GM21423 (cell line): ENCODE measurements around the gene IL6ST.
"Not testable (repeated sequence)": the region's sequence is repeated elsewhere in the genome, so short reads cannot be mapped to it uniquely, and the experiment has no call there.

Experiments used
- ATAC-seq: cut with Tn5 transposase; IDR thresholded peaks from one replicate; pipeline ENCODE4 v1.9.1; 2021; ENCODE audit warnings: mild to moderate bottlenecking, moderate library complexity; ENCODE audit not compliant: unreplicated experiment

Gene IL6ST

DNA sequence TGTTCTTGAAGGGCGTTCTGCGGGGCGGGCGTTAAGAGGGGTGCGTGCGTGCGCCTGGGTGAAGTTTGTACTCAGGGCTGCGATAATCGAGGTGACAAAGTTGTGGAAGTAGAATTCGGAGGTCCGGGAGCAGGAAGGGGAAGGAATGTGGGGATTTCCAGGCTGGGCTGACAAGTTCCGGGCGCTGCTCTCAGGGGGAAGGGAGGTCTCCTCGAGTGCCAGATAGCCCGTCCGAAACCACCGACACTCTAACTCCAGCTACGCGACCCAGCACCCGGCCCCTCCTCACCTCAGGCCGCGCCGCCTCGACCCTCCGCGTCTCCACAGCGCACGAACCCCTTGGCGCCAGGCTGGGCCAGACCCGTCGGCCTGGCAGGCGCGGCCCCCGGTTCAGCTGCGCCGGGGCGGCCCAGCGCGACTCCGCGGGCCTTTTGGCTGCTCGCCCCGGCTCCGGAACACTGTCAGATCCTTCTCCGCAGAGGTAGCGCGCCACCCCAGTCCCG, at the start of gene IL6ST:
Gene IL6ST (minus strand): TSS at position 469 of the 503 bp plus-strand sequence. CDS start 18,685 bp downstream, outside the sequence.
- peak; percentile 33 for ATAC-seq

DNA sequence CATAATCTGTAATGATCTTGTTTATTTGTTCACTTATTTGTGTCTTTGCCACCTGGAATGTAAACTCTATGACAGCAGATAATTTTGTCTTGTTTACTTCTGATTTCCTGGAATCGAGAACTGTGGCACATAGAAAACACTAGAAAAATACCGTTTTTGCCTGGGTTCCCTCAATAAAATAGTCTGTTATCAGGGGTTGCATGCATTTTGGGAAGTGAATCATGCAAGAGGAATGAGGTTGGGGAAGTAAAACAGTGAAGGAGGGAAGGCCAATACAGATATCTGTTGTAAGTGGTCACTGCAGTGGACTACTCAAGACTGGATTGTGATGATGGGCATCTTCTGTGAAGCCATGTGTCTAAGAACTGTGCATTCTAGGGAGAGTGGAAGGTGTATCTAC, 45.2 kb upstream of the IL6ST start:
- no peak for ATAC-seq

DNA sequence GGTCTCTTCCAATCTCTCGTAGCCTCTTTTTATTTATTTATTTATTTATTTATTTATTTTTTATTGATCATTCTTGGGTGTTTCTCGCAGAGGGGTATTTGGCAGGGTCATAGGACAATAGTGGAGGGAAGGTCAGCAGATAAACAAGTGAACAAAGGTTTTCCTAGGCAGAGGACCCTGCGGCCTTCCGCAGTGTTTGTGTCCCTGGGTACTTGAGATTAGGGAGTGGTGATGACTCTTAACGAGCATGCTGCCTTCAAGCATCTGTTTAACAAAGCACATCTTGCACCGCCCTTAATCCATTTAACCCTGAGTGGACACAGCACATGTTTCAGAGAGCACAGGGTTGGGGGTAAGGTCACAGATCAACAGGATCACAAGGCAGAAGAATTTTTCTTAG, 43.4 kb upstream of the IL6ST start:
- not testable (repeated sequence) for ATAC-seq

DNA sequence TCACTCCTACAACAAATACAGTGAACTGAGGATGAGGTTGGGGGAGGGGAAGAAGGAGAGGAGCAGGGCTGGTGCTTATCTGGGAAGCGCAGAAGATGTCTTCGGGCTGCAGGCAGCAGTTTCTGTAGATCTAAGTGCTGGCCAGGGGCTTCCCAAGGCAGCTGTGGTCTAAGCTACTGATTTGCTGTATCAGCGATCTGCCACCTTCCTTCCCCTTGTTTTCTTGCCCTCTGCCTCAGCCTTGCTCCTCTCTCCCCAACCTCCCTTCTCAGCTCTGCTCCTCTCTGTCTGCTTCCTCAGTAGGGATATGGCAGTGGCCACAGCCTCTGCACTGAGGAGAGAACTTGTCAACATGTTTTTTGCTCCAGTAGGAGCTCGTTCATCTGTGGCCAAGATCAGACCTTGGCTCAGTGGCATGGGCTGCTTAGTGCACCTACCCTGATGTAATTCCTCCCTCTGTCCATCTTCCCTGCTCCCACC, 42.8 kb upstream of the IL6ST start:
- no peak for ATAC-seq

DNA sequence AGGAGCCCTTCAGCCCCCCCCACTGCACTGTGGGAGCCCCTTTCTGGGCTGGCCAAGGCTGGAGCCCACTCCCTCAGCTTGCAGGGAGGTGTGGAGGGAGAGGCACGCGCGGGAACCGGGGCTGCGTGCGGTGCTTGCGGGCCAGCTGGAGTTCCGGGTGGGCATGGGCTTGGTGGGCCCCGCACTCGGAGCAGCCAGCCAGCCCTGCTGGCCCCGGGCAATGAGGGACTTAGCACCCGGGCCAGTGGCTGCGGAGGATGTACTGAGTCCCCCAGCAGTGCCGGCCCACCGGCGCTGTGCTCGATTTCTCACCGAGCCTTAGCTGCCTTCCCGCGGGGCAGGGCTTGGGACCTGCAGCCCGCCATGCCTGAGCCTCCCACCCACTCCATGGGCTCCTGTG, 40.6 kb upstream of the IL6ST start:
- ATAC-seq: not testable (repeated sequence)

DNA sequence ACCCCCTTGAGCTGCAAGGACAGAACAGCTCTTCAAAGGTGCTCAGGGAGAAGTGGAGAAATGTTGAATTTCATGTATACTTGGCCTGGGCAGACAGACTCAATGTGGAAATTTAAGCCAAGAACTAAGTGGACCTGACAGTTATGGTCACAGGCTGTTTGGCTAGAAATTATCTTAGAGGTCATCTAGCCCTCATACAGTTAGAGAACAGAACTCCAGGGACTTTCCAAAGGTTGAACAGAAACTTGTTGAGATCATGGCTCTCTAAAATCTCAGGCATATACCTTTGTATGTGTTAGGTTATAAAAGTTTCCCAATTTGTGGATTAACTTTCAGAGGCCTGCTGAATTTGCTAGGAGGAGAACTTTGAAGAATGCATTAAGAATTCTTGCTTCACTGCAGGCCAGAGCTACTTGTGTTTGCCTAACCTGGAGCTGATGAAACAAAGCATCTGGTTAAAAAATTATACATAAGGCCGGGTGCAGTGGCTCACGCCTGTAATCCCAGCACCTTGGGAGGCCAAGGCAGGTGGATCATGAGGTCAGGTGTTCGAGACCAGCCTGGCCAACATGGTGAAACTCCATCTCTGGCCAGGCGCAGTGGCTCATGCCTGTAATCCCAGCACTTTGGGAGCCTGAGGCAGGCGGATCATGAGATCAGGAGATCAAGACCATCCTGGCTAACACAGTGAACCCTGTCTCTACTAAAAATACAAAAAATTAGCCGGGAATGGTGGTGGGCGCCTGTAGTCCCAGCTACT, 35.3 kb upstream of the IL6ST start:
- ATAC-seq: not testable (repeated sequence)

DNA sequence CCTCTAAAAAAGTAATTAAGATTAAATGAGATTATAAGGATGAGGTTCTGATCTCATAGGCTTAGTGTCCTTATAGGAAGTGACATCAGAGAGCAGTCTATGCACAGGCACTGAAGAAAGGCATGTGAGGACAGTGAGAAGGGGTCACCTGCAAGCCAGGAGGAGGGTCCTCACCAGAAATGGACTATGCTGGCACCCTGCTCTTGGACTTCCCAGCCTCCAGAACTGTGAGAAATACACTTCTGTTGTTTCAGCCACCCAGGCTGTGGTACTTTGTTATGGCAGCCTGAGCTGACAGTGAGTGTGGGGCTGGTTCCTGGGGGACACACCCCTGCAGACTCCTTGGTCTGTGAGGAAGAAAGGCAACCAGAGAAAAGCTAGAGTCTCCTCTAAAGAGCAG, 34.7 kb upstream of the IL6ST start:
- ATAC-seq: no peak

DNA sequence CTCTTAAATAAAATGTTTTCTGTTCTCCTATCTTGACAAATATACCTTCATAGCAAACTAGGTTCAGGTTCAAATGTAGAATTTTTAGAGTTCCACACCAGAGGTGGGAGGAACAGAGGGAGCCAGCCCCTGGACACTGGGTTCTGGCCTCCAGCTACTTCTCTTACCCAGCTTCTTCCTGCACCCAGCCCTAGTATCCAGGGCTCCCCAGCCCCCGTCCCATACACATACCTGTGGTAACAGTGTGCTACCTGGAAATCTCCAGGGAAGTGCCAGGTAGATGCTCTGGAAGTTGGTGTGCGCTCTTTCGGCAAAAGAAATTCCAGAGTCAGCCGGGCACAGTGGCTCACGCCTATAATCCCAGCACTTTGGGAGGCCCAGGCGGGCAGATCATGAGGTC, 33.9 kb upstream of the IL6ST start:
- ATAC-seq: no peak

DNA sequence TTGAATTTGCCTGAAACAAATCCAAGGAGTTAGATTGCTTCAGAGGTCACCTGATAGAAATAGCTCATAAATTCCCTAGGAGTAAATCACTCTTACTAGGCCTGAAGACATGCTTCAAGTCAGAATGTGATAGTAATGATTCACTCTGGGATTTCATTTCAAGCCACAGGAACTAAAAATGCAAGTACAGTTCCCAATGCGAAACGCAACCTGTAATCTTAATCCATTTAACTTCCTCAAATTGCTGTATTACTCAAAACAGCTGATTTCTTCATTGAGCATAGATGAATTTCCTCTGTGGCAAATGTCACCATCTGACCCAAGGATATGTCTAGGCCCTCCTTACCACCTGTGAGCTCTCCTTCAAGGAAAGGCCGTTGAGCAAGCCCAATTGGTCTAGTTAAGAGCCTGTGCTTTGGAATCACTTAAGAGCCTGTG, 32.1 kb upstream of the IL6ST start:
- ATAC-seq: peak; percentile 69

DNA sequence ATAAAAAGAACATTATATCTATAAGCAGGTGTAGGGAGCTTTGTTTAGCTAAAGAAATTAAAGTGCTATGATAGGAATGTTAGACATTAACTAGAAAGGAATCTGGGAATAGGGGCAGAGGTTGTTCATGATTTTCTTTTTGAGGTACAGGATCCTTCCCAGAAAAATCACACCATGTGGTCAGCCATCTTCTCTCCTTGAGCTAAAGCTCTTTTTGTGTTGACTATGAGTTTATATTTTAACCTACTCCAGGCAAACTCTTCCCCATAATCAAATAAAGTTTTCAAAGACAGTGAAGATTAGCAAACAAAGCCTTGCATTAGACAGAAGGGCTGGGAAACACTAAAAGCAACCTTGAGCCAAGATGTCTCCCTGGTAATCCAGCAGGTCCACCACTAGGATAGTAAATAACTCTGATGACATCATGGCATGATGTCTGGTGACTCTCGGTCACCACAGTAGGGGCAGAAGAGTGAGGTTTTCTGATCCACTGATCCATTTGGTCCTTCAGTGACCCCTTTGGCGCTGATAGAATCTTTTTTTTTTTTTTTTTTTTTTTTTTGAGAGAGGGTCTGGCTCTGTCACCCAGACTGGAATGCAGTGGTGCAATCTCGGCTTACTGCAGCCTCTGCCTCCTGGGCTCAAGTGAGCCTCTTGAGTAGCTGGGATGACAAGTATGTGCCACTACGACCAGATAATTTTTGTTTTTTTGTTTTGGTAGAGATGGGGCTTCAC, 30.6 kb upstream of the IL6ST start:
- ATAC-seq: no peak

DNA sequence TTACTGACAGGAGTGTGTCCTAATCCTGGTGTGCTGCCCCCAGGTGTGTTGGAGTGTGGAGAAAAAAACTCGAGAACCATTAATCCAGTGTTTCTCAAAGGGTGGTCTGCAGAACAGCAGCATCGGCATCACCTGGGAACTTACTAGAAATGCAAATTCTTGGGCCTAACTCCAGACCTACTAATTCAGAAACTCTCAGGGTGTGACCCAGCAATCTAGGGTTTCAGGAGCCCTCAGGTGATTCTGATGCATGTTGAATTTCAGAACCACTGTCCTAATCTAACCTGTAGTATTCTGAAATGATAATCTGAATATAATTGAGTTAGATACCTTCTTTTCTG, 30.0 kb upstream of the IL6ST start:
- no peak for ATAC-seq

DNA sequence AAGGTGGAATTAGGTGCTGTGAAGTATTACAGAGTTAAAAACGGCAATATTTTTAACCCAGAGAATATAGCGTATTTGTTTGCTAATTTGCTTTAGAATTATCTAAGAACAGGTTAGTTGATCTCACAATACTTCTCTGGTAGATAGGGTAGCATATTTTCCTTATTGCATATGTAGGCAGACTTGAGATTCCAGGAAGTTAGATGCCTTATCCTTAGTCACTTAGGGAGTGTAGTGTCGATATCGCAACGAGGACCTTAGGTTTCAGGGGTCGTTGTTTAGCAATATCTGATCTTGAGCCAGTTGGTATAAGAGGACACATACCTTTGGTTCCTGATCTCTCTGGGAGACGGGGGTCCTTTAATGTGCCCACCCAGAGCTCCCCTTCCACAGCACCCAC, 28.5 kb upstream of the IL6ST start:
- ATAC-seq: no peak

DNA sequence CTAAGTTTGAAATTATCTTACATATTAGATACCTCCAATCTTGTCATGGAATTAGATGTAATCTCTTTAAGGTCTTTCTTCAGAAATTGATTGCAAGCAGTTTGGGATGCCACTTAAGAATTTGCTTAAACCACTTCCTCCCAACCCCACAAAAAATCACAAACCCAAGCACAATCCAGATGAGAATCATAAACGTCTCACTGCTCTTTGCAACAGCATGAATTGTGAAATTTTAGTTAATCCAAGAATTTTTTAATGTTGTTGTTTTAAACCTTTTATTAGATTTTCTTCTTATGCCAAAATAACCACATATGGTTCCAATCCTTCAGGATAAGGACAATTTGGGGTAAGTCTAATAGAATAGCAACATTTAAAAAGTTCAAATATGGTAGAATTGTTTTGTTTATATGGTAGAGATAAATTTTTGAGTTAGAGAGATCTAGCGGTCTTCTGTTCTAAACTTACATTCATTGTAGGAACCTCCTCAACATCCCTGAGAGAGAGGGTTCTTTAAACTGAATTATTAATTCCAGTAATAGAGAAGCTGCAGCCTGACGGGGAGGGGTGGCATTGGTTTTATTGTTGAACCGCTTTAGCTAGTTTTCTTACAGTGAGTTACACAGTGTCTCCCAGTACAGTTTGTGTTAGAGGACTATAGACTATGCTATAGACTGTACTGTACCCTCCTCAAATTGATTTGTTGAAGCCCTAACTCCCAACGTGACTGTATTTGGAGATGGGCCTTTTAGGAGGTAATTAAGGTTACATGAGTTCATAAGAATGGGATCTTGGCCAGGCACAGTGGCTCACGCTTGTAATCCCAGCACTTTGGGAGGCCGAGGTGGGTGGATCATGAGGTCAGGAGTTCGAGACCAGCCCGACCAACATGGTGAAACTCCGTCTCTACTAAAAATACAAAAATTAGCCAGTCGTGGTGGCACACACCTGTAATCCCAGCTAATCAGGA, 24.8 kb upstream of the IL6ST start:
- ATAC-seq: no peak

DNA sequence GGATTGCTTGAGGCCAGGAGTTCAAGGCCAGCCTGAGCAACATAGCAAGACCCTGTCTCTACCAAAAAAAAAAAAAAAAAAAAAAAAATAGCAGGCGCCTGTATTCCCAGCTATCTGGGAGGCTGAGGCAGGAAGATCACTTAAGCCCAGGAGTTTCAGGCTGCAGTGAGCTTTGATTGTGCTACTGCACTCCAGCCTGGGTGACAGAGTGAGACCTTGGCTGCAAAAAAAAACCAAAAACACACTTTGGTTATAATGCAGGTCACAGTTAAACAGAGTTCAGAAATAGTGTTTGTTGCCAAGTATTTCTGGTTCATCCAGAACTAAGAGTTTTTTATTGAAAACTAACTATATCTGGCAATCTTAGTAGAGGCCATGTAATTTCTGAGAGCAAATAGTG, 24.1 kb upstream of the IL6ST start:
- no peak for ATAC-seq

DNA sequence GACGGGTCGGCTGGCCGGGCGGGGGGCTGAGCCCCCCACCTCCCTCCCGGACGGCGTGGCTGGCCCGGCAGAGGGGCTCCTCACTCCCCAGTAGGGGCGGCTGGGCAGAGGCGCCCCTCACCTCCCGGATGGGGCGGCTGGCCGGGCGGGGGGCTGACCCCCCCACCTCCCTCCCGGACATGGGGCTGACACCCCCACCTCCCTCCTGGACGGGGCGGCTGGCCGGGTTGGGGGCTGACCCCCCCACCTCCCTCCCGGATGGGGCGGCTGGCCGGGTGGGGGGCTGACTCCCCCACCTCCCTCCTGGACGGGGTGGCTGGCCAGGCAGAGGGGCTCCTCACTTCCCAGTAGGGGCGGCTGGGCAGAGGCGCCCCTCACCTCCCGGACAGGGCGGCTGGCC, 19.9 kb upstream of the IL6ST start:
- not testable (repeated sequence) for ATAC-seq

DNA sequence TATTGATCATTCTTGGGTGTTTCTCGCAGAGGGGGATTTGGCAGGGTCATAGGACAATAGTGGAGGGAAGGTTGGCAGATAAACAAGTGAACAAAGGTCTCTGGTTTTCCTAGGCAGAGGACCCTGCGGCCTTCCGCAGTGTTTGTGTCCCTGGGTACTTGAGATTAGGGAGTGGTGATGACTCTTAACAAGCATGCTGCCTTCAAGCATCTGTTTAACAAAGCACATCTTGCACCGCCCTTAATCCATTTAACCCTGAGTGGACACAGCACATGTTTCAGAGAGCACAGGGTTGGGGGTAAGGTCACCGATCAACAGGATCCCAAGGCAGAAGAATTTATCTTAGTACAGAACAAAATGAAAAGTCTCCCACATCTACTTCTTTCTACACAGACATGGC, 19.2 kb upstream of the IL6ST start:
- ATAC-seq: not testable (repeated sequence)

DNA sequence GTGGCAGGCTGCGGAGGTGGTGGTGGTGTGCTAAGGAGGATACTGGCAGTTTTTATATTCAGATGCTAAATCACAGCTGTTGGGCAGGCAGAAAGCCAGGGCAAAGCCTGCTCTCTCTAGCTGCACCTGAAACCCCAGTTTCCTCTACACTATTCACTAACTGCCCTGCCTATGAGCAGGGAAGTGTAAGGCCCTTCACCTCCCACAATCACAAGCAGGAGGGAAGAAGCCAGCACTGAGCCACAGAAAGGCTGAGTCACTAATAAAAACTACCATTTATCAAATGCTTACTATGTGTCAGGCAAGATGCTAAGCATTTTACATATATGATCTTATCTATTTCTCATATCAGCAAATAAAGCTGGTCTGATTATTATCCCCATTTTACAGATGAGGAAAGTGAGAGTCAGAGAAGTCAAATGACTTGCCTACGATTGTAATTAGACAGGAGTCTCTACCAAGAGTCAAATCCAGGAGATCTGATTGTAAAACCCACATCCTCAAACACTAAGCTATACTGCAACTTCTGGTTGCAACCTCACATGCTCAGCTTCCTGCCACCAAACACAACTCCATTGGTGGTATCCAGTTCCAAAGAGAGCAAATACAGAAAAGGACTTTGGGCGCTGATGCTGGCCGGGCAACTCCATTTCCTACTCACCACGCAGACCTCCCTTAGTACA, 17.7 kb upstream of the IL6ST start:
- peak; percentile 93 for ATAC-seq

DNA sequence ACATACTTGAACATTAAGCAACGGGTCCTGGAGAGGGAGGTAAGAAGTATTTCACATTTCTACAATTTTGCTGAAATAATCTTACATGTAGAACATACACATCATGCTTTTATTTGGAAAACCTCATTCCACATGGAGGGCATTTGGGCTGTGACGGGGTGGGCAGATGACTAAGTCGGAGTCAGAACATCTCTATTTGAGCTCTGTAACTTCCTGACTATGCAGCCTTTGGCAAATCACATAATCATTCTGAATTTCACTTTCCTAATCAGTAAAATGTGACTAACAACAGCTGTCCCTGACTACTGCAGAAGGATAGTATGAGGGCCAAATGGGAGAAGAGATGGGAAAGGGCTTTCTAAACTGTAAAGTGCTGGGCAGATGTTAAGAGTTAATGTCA, 17.1 kb upstream of the IL6ST start:
- ATAC-seq: peak; percentile 21

DNA sequence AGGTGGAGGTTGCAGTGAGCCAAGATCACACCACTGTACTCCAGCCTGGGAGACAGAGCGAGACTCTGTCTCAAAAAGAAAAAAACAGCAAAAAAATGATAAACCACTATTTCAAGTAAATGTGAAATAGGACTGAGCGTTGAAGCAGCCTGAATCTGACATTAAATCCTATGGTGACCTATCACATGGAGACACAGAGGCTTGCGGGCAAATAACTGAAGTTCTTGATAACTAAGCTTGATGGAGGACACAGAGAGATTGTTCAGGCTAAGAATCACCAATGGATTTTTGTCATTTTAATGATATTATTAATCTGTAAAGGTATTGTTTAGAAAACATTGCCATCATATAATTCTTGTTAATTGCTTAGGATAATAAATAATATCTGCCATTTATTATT, 15.7 kb upstream of the IL6ST start:
- ATAC-seq: no peak

DNA sequence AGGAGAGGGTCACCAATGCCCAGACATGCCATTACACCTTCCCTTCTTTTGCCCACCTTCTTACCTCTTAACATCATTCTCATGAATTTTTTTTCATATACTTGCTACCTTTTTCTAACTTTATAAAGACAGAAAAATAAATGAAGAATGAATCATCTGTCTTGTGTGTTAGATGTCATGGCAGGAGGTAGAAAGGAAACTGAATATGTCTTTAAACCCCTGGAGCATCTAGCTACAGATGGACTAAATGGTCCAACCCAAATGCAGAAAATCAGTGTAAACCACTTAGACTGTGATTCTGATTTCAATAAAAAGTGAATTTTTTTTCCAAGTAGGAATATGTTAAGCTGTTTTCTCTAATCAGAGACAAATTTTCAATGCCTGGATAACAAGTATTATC, 11.8 kb upstream of the IL6ST start:
- no peak for ATAC-seq
